Stimulated activated CD4-positive, alpha-beta T cell treated with anti-CD3 and anti-CD28 coated beads, Interleukin-4, amount 100 ng/mL, for 48 hours (primary cell): ENCODE data around the gene TSPAN5.
"Not testable (repeated sequence)": the region's sequence is repeated elsewhere in the genome, so short reads cannot be mapped to it uniquely, and the experiment has no call there.

Source experiments
- DNase-seq, 2 donors: peaks; one replicate each; pipeline ENCODE4 v3.0.0-alpha.2; 2020; ENCODE audit warnings: low read depth in 2 of 2

TSPAN5 gene

GRCh38 chr4:98546910-98547594, 111.4 kb downstream of the TSPAN5 start:
- DNase-seq: no peak

- no peak for DNase-seq
These were observed 113.5 kb downstream of the TSPAN5 start for GRCh38 chr4:98544818-98545414.

- DNase-seq: no peak
These were observed 114.1 kb downstream of the TSPAN5 start for GRCh38 chr4:98544141-98544817.

GRCh38 chr4:98542011-98542410, 116.4 kb downstream of the TSPAN5 start:
- DNase-seq: no peak

GRCh38 chr4:98540803-98541202, 117.6 kb downstream of the TSPAN5 start:
- DNase-seq: no peak

- no peak for DNase-seq
These were observed 118.7 kb downstream of the TSPAN5 start for GRCh38 chr4:98539741-98540140.

GRCh38 chr4:98539299-98539698, 119.1 kb downstream of the TSPAN5 start:
- DNase-seq: no peak

- DNase-seq: no peak
These were observed 121.8 kb downstream of the TSPAN5 start for GRCh38 chr4:98536631-98537030.

- DNase-seq: not testable (repeated sequence)
These were observed 124.3 kb downstream of the TSPAN5 start for GRCh38 chr4:98534146-98534545.

- no peak for DNase-seq
These were observed 127.8 kb downstream of the TSPAN5 start for GRCh38 chr4:98530572-98530971.

- DNase-seq: no peak
These were observed 128.3 kb downstream of the TSPAN5 start for GRCh38 chr4:98529970-98530569.

GRCh38 chr4:98528882-98529281, 129.5 kb downstream of the TSPAN5 start:
- DNase-seq: no peak

- no peak for DNase-seq
These were observed 130.7 kb downstream of the TSPAN5 start for GRCh38 chr4:98527534-98528269.

- no peak for DNase-seq
These were observed 134.2 kb downstream of the TSPAN5 start for GRCh38 chr4:98524230-98524629.

GRCh38 chr4:98522636-98523395, 135.6 kb downstream of the TSPAN5 start:
- DNase-seq: no peak

GRCh38 chr4:98522062-98522461, 136.3 kb downstream of the TSPAN5 start:
- DNase-seq: no peak

GRCh38 chr4:98521486-98521885, 136.9 kb downstream of the TSPAN5 start:
- no peak for DNase-seq

- DNase-seq: no peak
These were observed 139.0 kb downstream of the TSPAN5 start for GRCh38 chr4:98519268-98519977.

- DNase-seq: no peak
These were observed 139.7 kb downstream of the TSPAN5 start for GRCh38 chr4:98518559-98519267.
